GM18870 (cell line): ENCODE measurements around the gene ZNF608.

Source experiments
- ATAC-seq: cut with Tn5 transposase; IDR thresholded peaks from one replicate; pipeline ENCODE4 v1.9.1; 2021; ENCODE audit warnings: moderate library complexity; ENCODE audit not compliant: unreplicated experiment

Gene ZNF608

DNA sequence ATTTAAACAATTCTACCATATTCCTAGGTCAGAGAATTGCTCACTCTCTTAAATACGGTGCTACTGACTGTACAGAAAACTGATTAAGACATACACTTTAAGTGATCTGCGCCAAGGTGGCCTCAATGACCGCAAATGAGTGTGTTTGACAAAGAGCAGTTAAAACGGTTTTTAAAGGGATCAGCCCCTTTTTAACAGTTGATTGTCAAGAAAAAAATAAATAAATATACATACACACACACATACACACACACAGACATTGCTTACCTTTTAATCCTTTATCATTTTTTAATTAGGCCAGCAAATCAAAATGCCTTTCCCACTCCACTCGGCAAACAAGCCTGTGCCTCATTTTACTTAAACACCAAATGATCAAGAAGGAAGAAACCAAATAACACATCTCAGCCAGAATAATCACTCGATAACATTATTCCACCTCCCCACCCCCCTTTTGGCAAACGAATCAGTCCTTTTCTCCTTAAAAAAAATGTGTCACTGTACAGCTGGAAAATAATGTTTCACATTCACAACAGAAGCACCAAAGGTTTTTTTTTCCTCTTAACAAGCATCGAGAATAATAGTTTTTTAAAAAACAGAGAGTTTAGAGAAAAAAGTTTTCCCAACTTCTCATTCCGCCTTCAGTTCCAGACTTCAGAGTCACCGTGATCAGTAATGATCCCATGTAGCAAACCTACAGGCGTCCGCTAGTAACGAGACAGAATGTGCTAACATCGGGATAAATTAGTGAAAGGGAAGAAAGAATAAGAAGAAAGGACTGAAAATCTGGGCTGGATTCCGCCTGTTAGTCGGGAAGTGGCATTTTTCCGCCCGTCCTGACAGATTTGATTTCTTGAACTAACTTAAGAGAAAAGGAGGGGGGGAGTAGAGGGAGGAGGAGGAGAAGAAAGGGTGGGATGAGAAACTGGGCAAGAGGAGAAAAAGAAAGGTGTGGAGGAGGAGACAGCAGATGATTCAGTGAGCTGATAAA is at the start of gene ZNF608:
TSS of gene ZNF608 (minus strand) at position 712 of the 988 bp plus-strand sequence. CDS start 1,650 bp downstream, outside the sequence.
- no peak for ATAC-seq

GRCh38 chr5:124795829-124796228 is 49.4 kb upstream of the ZNF608 start:
- ATAC-seq, result no peak

DNA sequence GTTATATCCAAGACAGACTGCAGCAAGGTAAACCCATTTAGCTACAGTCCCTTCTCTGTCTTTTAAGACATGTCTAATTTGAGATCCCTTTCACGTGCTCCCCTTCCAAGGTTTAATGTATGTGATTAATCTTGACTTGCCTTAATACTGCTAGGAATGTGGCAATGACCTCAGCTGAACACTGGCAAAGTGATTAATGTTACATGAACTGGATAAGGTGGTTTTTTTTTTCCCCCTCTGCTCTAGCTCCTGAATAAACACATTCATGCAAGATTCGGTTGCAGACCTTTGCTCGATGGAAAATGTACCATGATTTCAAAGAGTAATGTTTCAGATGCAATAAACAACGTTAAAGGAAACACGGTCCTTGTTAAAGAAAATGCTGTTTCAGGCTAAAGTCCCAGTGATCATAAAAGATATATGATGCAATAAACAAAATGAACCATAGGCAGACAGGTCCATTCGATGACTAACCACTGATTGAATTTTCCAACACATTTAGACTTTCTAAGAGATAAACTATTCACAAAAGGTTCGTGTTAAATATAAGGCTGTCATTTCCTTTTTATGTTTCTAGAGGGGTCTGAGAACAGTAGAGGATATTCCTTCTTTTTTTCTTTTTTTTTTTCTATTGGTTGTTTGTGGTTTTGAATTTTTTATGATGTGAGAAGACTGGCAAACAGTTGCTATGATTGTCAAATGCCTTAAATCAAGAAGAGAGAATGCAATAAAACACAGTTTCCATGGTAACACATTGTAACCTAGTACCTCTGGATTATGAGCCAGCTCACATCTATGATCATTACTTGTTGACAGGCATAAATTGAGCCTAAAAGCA is 44.7 kb upstream of the ZNF608 start:
- ATAC-seq, result no peak

DNA sequence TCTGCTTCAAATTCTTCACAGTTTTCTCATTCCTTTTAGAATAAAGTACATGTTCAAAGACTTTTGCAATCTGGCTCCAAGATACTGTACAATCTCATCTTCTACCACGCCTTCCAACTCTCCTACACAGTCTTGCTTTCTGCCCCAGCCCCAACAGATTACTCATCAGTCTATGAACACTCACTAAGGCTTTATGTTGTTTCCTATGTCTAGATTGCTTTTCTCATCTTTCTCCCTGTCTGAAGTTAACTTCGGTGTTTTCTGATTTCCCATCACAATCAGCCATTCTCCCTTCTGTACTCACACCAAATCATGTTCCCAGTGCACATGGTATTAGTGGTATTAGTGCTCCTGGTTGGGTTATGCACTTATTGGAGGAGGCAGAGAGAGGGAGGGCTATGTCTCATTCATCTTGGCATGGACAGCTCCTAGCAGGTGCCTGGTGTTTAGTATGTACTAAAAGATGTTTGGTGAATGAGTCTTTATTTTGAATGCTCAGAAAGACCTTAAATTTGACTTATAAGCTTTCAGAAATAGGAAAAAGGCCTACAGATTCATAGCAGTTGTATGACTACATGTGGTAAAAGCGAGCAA is 44.0 kb upstream of the ZNF608 start:
- ATAC-seq, result no peak

DNA sequence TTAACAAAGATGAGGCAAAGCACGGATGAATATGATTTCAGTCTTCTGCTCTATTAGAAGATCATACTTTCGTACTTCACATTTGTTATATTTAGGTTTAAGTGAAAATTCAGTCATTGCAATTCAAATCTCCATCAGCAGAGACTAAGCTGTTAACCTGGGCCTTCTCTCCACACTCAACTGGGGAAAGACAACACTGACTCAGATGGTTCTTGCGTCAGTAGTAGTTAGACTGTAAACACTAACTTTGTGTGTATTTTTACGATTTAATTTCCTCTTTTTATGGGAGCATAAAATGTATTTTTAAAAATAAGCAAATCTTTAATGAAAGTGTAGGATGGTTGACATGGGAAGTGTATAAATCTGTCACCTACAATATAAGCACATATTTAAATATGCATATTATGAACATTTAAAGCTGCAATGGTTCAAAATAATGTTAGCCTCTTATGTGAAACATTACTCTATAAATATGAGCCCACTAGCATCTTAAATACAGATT is 42.7 kb upstream of the ZNF608 start:
- ATAC-seq, result no peak

DNA sequence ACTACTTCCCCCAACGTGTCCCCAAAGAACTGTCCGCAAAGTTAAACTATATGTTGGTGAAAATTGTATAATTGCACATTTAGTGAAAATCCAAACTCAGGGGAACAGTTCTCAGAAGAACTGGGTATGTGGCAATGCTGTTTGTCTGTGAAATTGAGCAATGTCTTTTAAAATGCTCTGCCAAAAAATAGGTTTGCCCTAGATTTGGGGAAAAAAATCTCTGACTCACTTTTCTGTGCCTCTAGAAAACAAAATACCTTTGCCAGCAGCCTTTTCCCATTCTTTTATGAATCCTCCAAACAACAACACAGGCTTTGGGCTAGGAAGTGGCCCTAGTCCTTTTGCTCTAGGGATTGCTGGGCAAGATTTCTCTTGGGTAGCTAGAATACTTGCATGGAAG is 37.4 kb upstream of the ZNF608 start:
- no peak for ATAC-seq

DNA sequence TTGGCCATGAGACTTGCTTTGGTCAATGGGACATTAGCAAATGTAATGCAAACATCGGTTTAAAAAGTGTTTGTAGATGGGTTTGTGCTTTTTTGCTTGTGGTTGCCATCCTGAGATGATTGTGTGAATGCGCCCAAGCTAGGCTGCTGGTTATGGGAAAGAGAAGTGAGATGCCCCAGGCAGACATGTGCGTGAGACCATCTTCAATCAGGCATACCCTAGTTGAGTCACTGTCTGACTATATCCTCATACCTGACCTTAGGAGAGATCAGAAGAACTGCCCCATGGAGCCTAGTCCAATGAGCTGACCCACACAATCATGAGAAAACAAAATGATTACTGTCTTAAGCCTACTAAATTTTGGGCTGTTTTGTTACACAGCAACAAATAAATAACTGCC is 36.8 kb upstream of the ZNF608 start:
- no peak for ATAC-seq

GRCh38 chr5:124782262-124782661 is 35.8 kb upstream of the ZNF608 start:
- ATAC-seq, result no peak

DNA sequence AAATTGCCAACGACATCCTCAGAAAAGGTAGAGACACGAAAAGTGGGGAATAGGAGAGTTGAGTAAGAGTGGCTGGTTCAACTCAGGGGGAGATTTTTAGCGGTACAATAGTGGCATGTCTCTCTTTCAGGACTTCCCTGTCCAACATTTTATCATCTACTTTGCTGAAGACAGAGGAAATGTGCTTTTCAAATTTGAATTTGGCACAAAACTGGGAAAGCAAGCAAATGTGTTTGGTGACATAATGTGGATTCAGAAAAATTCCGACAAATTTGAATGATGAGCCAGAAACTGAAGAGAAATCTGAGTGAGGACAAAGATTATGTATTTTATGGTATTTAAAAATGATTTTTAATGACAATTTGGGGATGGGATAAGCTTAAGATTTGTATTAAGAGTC is 33.6 kb upstream of the ZNF608 start:
- no peak for ATAC-seq

DNA sequence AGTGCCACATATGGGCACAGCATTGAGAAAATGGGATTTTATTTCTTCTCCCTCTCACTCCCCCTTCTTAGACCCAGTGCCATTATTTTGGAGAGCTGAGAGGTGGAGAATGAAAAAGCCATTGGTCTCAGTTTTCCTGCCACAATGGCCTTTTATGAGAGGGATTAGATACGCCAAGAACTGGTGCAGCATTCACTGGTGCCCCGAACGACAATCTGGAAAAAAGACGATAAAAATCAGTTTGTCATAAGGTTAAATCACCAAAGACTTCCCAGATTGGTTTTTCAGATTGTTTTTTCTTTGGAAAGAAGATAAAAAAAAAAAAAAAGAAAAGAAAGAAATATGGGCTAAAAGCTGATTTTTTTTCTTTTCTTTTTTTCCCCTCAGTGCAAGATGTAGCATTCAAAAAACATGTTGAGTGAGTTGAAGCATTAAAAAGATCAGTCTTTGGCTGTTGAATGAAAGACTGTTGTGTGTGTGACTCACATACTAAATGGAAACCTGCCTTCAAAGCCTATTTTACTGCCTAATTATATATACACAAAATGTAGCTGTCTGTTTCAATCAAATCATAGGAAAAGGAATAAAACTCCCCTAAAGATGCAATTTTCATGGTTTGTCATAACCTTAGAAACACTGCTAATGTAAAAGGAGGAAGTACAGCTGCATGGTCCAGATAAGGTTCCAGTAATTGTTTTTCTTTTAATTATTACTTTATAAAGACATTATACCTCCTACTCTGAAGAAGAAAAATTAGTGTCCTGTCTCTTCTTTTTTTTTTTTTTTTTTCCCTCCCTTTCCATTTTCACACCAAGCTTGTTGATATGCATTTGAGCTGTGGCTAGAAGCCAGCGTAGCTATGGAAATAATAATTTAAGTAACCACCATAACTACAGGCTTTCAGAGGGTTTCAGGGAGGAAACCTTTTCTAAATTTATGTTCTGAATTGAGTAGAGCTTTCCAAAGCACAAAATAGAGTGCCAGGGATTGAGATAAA is 27.2 kb upstream of the ZNF608 start:
- no peak for ATAC-seq

DNA sequence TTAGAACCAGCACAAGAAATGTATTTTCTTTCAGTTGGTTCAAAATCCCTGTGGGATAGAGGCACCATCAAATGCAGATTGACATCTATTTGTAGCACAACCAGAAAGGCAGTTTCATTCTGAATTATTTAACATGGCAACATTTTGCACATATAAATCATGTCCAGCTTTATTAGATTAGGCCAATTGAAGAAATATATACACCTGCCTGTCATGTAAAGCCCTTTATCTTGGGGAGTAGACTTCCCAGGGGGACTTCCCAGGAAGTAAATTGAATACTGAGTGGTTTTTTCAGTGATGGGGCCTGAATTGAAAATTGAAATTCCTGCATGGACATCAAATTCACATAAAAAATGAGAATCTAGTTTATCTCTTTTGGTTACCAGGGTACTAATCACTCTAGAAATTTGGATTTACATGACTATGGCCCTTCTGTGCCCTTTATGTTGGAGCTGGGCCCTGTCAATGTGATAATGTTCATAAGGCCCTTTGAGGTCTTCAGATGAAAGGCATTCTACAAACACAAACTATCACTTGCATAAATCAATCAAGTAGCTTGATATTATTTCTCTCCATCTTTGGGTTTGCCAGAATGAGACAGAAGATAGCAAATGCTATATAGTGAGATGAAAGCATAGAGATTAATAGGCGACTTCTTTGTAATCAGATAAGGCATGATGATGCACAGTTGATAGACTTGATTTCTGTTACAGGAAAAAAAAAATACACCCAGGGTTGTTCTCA is 26.2 kb upstream of the ZNF608 start:
- ATAC-seq, result no peak

GRCh38 chr5:124771761-124772160 is 25.3 kb upstream of the ZNF608 start:
- no peak for ATAC-seq

GRCh38 chr5:124764992-124765611 is 18.7 kb upstream of the ZNF608 start:
- no peak for ATAC-seq

GRCh38 chr5:124764585-124764984 is 18.1 kb upstream of the ZNF608 start:
- no peak for ATAC-seq

DNA sequence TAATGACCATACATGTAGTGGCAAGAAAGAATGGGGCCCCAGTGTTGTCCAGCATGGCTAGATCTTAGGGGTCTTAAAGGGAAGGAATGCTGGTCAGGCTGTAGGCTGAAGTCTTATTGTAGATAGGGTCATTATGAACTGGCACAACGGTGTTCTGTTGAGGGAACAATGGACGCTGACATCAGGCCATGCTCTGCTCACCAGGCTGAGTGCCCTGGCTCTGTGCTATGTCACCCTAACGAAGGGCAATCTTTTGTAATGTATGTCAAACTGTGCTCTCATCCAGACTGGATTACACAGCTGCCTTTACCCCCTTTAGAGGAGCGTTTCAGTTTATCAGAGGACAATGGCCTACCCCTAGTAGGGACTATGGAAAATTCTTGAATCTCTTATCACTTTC is 14.6 kb upstream of the ZNF608 start:
- ATAC-seq, result no peak

DNA sequence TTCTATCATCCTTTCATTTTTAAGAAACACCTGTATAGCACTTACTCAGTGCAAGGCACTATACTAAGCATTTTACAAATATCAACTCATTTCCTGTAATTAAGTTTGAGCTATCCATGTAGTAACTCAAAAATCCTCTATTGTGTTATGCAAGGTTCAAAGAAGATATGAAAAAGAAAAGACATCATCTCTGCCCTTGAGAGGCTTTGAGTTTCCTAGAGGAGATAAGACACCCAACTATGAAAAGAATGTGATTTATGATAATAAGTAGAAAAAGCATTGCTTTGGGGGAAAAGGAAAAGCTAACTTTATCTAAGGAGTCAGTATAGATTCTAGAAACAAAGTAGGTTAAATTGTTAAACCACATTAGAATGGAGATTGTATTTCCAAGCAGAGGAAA is 14.2 kb upstream of the ZNF608 start:
- ATAC-seq, result no peak

DNA sequence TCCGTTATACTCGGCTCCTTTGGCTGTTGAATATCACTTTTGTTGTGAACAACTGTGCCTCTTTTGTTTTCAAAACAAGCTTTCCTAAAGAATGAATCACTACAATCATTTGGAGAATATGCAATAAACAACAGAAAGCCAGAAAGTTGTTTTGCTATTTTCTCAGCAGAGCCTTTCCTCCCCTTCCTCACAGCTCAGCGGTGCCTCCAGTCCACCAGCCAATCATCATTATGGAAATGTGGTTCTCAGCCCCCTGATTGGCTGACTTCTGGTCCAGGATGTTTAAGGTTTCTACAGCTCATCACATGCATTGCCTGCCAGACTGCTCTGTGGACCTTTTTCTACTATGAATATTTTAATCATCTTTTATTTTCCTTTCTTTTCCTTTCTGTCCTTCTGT is 9.1 kb upstream of the ZNF608 start:
- no peak for ATAC-seq

DNA sequence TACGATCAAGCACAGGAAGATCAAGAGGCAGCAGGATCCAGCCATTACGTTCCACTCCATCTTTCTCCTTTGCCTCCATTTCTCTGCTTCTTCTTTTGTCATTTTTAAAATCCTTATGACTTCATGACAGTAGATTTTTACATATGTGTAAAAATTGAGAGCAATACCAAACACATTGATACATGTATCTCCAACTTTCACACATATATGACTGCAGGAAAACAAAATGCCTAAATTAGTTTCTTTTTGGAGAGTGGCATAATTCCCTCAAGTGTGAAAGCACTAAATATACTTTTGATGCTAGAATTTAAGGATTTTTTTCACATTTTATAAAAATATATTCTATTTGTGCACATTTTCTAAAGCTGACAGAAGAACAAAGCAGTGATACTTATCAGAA is 8.6 kb upstream of the ZNF608 start:
- ATAC-seq, result no peak
